ENCODE results near the gene TBRG4.

The TBRG4 gene

DNA sequence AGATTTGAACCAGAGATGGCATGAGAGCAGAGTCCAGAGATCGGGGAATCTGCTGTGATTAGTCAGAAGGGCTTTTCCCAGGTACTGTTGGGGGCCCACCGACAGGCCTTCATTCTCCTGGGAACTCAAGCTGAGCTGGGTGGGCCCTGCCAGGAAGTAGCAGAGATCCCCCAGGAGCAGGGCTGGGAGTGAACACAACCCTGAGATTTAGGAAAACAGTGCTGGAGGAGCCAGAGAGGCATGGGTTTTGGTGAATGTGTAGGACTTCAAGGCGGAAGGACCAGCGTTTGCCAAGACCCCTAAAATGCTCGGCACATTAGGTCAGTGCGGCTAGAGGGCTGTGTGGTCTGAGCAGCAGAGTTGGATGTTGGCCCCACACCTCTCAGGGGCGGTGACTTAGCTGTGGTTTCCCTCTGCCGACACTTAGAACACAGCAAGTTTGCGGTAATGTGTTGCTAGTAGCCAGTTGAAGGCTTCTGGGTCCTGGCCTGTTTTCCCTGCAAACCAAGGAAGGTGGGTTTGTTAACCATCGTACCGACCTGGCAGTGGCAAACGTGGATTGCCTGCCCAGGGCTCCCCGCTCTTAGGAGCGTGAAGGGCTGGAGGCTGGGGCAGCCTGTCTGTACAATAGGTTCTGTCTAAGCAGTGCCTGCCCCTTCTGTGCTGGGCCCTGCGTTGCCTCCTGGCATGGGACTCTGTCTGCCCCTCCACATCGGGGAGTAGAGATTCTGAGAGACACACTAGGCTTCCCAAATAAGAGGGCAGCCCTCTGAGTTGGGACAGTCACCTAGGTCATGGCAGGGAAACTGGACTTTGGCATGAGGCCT is 36.8 kb downstream of the TBRG4 start:
- no peak for DNase-seq (ENCODE audit: low read depth in 2 of 2)

DNA sequence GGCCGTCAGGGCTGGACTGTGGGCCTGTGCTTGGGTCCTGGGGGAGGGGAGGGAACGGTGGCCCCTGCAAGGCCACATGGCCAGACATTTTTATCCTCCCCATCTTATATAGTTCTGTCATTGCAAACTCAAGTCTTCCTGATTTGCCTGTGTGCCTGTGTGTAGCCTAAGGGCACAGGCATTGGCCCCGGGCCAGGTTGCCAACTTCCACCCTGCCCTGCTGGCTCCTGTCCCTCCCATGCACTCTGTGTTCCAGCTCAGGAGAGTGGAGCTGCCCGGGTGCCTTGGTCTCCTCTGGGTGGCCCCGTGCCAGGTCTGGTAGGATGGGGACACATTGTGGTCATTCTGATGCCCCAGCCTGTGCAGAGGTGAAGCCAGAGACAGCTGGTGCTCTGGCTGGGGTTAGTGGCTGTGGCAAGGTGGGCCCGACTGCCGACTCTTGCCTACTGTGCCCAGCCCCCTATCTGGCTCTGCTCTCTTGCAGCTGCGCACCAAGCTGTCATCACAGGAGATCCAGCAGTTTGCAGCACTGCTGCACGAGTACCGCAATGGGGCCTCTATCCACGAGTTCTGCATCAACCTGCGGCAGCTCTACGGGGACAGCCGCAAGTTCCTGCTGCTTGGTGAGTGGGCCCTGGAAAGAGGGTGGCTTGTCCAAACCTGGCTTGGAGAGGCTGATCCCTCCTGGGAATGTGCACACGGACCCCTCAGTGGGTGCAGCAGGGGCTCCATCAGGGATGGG is 37.5 kb downstream of the TBRG4 start:
- DNase-seq (ENCODE audit: low read depth in 2 of 2) = no peak

DNA sequence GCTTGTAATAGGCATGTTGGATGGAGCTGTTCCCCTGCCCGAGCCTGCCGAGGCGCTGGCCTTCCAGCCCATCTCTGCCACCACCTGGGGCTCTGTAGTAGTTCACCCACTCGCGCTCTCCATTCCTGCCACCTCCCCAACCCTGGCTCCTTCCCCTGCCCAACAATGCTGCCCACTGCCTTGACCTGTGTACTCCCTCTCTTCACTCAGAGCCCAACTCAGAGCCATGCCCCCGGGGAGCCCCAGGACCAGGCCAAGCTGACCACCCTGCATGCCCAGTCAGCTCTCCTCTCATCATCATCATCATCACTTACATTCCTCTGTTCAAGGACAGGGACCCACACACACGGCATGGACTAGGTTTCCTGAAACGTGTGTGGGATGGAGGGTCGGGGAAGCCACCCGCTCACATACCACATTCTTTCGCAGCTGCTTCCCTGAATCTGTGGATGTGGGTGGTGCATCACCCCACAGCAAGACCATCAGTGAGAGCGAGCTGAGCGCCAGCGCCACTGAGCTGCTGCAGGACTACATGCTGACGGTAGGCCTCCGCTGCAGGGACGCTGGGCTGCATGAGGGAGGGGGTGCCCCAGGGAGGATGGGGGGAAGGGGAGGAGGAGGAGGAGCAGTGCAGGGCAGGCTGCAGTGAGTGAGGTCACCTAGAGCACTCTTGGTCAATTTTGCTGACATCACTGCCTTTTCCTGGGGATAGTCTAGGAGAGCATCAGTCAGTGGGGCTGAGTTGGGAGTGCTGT is 38.3 kb downstream of the TBRG4 start:
- DNase-seq (ENCODE audit: low read depth in 2 of 2) = no peak

DNA sequence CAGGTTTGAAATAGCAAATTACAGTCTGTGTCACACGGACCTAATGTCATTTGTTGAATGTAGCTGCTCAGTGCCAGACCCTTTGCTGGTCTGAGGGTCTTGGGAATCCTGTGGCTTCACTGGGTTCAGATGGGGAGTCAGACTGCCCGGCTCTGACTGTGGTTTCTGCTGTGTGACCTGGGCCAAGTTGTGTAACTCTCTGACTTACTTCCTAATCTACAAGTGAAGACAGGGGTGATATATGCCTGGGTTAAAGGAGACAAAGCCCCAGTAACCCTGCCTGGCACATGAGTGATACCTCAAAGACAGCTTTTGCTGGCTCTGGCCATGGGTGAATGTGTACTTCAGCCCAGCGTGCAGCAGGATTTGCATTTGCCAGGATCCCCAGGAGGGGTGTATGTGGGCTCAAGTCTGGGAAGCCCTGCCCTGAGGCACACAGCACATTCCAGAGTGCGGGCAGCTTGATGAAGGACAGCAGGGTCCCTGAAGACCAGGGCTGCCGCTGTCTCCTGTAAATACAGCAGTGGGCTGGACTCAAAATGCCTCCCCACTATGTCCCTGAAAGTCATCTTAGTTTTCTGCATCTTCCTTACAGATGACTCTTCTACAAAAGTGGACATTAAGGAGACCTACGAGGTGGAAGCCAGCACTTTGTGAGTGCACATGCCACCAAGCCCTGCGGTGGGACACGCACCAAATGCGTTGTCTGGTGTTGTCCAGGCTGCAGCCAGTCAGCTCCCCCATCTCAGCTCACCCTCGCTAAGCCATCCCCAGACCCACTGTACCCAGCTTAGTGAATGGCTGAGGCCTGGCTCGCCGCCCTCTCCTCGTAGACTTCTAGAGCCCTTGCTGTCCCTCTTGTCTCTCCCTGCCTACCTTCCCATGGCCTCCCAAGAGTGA is 39.1 kb downstream of the TBRG4 start:
- no peak for DNase-seq (ENCODE audit: low read depth in 2 of 2)

DNA sequence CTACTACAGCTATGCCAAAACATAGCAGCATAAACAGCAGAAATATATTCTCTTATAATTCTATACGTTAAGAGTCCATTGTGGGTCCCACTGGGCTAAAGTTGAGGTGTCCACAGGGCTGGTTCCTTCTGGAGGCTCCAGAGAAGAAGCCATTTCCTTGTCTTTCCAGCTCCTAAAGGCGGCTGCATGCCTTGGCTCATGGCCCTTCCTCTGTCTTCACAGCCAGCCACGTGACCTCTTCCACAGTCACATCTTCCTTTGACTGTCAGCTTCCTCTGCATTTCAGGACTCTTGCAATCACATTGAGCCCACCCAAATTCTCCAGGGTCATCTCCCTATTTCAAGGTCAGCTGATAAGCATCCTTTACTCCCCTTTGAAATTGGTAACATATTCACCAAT is 40.0 kb downstream of the TBRG4 start:
- DNase-seq (ENCODE audit: low read depth in 2 of 2) = no peak

DNA sequence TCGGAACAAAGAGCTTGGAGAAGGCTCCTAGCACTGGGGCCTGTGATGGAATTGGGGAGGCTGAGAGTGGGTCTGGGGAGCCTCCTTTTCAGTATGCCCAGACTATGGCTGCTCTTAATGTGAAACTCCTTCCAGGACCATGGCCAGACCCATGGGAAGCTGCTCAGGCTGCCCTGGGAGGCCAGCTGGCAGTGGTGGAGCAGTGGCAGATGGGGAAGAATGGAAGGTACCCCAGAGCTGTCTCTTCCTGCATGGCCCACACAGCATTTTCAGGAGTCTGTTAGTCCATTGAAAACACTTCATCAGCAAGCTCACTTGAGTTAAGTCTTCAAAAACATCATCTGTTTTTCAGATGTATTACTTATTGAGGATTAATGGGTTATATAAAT is 41.2 kb downstream of the TBRG4 start:
- no peak for DNase-seq (ENCODE audit: low read depth in 2 of 2)

DNA sequence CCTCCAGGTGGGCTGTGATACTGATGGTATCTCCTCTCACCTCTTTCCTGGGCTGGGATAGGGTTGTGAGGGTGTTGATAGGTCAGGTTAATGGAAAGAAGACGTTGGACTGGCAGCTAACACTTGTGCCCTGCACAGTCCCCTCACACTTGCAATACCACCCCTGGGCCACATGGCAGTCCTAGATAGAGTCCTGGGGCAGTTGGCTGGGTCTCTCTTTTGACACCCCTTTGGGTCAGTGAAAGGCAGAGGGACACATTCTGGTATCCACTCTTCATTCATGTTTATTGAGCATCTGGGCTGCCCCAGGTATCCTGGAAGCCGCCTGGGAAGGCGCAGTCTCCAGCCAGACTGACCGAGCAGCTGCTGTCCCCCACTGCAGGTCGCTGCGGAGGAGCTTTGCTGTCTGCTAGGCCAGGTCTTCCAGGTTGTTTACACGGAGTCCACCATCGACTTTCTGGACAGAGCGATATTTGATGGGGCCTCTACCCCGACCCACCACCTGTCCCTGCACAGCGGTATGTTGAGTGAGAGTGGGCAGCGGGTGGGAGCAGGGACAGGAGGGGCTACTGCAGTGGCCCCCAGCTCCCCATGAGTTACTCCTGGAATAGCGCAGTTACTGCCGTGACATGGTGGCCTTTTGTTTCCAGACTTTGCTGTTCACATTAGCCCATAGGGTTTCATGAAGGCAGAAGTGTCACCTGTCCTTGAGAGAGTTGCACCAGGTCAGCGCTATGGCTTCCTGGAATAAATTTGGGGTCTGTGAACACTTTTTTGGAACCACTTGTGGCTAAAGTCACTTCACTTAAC is 41.8 kb downstream of the TBRG4 start:
- no peak for DNase-seq (ENCODE audit: low read depth in 2 of 2)

DNA sequence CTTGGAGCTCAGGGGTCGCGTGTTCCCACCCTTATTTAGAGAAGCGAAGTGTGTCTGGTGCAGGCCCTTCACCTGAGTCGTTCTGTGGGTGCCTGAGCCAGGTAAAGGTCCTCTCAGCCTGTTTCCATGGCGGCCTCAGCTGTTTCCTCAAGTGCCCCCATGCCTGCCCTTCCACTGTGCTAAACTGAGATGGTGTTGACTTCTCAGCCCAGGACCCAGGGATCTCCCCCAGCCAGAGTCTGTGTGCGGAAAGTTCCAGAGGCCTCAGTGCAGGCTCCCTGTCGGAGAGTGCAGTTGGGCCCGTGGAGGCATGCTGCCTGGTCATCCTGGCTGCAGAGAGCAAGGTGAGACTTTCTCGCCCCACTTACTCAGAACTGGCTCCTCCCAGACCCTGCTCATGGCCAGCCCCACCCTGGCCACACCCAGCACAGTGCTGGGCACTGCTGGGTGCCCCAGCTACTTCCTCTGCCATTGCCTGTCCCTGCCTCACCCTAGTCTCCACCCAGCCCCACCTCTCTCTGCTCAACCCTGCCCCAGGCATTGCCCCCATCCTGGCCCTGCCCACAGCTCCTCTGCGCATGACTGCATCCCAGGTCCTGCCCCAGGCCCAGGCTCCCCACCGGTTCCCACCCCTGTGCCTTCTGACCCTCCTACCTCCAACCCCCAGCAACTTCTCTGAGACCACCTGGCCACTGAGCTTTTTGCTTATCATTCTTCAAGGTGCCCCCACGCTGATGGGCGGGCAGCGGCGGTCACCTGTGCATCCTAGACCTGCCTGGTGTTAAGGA is 43.1 kb downstream of the TBRG4 start:
- DNase-seq (ENCODE audit: low read depth in 2 of 2) = no peak

DNA sequence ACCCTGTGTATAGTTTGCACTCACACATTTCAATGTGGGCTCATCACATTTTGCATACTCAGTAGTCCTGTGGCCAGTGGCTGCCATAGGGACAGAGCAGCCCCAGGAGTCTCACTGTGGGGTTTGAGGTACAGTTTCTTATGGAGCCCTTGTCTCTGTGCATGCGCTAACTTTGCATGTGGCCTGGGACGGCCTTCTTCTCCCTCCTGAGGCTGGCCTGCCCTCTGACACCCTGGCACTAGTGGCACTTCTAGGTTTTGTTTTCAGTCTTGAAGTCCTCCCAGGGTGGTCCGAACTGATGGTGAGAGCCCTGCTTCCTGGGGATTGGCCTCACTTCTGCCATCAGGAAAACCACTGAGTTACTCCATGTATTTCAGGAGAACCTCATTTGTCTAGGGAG is 43.9 kb downstream of the TBRG4 start:
- DNase-seq (ENCODE audit: low read depth in 2 of 2) = no peak

DNA sequence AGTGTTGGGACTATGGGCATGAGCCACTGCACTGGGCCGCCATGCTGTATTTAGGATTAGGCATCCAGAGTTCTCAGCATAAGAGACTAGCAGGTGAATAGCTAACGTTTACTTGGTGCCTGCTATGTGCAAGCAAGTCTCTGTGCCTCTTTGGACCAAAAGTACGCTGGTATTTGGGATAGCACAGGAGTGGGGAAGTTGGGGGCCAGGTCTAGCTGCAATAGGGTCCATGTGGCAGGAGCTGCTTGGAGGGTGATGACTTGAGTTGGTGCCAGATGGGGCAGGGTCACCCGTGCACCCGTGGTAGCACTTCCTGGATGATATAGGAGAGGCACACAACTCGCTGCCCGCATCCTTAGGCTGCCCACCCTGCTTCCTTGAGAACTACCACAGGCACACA is 45.1 kb downstream of the TBRG4 start:
- no peak for DNase-seq (ENCODE audit: low read depth in 2 of 2)

DNA sequence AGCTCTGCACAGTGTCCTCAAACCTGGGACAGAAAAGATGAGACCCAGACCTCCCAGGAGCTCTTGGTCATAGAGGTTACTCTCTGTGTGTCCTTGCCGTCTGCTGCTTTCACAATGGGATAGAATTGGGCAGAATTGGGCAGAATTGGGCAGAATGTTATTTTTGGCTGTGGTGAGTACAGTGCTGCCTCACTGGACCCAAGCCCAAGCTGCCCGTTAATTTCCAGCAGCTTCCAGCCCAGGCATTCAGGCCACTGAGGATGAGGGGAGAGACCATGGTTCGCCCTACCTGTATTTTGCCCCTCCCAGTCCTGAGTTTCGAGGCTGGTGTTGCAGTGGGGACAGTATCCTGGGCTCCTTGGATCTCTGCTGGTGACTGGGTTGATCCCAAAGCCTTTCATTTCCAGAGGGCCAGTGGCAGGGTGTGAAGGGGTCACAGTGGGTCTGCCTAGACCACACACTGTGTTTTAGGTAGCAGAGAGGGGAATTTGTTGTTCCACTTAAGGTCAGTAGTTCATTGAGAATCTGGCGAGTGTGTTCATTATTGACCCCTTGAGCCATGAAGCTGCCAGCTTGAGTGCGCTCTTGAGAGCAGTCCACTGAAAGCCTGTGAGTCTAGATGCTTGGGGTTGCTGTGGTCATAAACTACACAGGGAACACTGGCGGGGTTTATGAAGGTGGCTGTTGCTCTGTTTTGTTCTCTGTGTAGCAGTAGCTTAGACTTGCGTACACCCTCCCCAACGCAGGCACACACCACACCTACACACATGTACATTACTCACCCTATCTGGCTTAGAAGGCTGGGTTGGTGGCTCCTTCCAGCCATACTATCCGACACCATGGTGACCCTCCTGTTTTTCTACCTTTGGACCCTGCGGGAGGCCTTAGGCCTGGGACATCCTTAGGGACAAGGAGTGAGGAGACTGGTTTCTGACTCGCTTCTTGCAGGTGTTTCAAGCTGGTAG is 46.2 kb downstream of the TBRG4 start:
- no peak for DNase-seq (ENCODE audit: low read depth in 2 of 2)

DNA sequence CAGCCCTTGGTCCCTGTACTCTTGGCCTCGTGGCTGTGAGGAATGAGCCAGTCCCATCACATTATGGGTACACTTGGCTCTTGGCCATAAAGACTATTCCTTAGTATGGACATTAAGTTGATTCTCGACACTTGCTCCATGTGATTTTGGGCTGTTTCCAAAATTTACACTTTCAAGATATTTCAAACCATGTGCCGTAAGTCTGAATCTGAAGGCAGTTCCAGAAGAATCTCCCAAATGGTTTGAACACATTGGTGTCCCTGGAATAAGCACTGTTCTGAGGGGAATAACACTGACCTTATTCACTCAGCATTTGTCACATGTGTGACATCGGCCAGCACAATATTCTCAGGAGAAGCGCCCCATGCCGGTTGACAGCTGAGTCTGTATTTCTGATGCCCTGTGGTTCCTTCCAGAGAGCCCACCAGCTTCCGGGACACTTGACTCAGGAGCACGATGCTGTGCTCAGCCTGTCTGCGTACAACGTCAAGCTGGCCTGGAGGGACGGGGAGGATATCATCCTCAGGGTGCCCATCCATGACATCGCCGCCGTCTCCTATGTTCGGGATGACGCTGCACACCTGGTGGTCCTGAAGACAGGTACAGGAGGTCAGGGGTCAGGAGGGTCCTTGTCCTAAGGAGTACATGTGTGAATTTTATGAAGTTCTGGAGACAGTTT is 47.3 kb downstream of the TBRG4 start:
- DNase-seq (ENCODE audit: low read depth in 2 of 2) = no peak

DNA sequence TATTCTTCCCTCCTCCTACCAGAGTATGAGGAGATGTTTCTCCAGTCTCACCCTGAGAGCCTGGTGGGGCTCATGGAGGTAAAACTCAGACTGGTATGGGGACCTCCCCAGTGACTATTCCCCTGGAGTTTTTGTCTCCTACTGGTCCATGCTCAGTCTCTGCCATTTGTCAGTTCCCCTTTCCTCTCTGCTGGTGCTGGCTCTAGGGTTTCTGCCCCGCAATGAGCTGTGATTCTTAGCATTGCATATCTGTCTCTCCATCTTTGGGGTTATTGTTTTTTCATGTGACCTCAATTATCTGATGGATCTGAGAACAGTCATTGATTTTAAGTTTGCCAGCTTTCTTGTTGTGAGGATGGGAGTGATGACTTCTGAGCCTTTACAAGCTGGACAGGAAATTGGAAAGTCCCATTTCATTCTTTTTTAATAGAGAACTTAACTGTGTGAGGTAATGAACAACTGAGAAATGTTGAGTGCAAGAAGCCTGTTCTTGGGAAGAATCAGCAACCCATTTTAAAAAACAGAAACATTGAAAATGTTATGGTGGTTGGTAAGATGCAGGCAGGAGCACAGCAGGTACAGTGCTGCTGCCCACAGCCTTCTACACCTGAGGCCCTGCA is 49.6 kb downstream of the TBRG4 start:
- no peak for DNase-seq (ENCODE audit: low read depth in 2 of 2)

DNA sequence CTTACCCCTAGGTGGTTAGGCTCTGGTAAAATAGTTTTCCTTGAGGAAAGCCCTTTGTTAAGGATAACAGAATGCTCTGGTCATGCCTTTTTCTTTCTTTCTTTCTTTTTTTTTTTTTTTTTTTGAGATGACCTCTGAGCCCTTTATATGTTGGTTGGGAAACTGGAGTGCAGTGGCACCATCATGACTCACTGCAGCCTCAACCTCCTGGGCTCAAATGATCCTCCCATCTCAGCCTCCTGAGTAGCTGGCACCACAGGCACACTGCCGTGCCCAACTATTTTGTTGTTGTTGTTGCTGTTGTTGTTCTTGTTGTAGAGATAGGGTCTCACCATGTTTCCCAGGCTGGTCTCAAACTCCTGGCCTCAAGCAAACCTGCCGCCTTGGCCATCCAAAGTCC is 50.1 kb downstream of the TBRG4 start:
- no peak for DNase-seq (ENCODE audit: low read depth in 2 of 2)

DNA sequence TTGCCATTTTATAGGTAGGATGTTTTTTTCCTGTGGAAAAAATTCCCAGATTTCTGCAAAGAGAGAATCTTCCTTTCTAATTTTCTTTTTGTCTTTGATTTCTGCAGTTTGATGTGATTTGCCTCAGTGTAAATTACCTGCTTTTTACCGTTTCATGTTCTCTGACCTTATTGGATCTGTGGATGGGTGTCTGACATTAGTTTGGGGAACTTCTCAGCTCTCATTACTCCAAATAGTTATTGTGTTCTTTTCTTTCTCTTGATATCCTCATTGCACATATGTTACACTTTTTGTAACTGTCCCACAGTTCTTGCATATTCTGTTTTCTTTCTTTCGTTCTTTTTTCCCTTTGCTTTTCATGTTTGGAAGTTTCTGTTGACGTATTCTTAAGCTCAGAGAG is 51.2 kb downstream of the TBRG4 start:
- DNase-seq (ENCODE audit: low read depth in 2 of 2) = no peak

DNA sequence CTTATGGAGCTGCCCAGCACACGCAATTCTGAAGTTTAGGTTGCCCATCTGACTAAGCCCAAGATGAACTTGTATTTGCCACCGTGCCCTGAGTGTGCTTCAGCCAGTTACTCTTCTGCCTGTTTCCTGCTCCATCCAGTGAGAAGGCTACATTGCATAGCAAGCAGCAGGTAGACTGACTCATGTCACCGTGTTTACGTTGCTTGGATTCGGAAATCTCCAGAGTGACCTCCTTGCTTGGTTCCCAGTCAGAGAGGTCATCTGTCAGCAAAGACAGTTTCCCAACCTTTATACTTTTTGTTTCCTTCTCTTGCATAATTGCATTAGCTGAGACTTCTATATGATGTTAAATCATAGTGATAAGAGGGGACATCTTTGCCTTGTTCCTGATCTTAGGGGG is 53.6 kb downstream of the TBRG4 start:
- DNase-seq (ENCODE audit: low read depth in 2 of 2) = no peak

DNA sequence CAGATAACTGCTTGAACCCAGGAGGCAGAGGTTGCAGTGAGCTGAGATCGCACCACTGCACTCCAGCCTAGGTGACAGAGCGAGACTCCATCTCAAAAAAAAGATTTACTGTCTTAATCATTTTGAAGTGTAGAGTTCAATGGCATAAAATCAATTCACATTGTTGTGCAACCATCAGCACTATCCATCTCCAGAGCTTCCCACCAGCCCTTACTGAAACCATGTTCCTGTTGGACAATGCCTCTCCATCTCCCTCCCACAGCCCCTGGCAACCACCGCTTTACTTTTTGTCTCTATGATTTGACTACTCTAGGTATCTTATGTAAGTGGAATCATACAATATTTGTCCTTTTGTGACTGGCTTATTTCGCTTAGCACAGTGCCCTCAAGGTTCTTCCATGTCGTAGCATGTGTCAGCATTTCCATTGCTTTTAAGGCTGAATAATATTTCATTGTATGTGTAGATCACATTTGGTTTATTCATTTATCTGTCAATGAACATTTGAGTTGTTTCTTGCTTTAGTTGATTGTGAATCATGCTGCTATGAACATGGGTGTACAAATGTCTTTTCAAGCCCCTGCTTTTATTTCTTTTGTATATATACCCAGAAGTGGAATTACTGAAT is 55.8 kb downstream of the TBRG4 start:
- no peak for DNase-seq (ENCODE audit: low read depth in 2 of 2)
